Smooth muscle cell (in vitro differentiated cells): ENCODE results near the gene CPA2. TPM values are rescaled to one million over a fixed set of nuclear protein-coding genes. Genes with fewer than 3 reads are reported as not detected.
"Not testable (repeated sequence)": the region's sequence is repeated elsewhere in the genome, so short reads cannot be mapped to it uniquely, and the experiment has no call there.

Experiments
- DNase-seq: peaks from one replicate; lab custom pipeline; 2025; ENCODE audit not compliant: unreplicated experiment; lab: John Stamatoyannopoulos, UW
- H2AFZ ChIP-seq: fragments of 200-600 bp; sonication (generic); 2 replicates; pipeline ENCODE4 v1.6.0; 2016; ENCODE audit warnings: antibody characterized with exemption, low read depth, mild to moderate bottlenecking
- H3F3A ChIP-seq: fragments of 200-600 bp; sonication (generic); 2 replicates; pipeline ENCODE4 v1.6.0; 2017; ENCODE audit warnings: antibody characterized with exemption, low read depth
- H3K27ac ChIP-seq: fragments of 200-600 bp; sonication (generic); 2 replicates; pipeline ENCODE4 v1.5.1; 2016; ENCODE audit warnings: low read depth, mild to moderate bottlenecking
- H3K27me3 ChIP-seq: fragments of 200-600 bp; sonication (generic); 2 replicates; pipeline ENCODE4 v1.6.1; 2016; ENCODE audit warnings: low read depth, mild to moderate bottlenecking
- H3K36me3 ChIP-seq: fragments of 200-600 bp; sonication (generic); 2 replicates; pipeline ENCODE4 v1.5.1; 2016; ENCODE audit warnings: low read depth
- H3K4me1 ChIP-seq: fragments of 200-600 bp; sonication (generic); 2 replicates; pipeline ENCODE4 v1.5.1; 2016; ENCODE audit warnings: low read depth
- H3K4me2 ChIP-seq: fragments of 200-600 bp; sonication (generic); 2 replicates; pipeline ENCODE4 v1.6.0; 2016; ENCODE audit warnings: mild to moderate bottlenecking
- H3K4me3 ChIP-seq: fragments of 200-600 bp; sonication (generic); 2 replicates; pipeline ENCODE4 v1.5.1; 2016; ENCODE audit warnings: mild to moderate bottlenecking
- H3K79me2 ChIP-seq: fragments of 200-600 bp; sonication (generic); 2 replicates; pipeline ENCODE4 v1.6.0; 2016; ENCODE audit warnings: low read depth, mild to moderate bottlenecking
- H3K9ac ChIP-seq: fragments of 200-600 bp; sonication (generic); 2 replicates; pipeline ENCODE4 v1.6.0; 2016; ENCODE audit warnings: low read depth
- H3K9me3 ChIP-seq: fragments of 200-600 bp; sonication (generic); replicated peaks from 2 replicates; pipeline ENCODE4 v1.5.1; 2016; ENCODE audit warnings: low read depth
- H4K20me1 ChIP-seq: fragments of 200-600 bp; sonication (generic); 2 replicates; pipeline ENCODE4 v1.6.0; 2016; ENCODE audit warnings: low read depth
- CTCF ChIP-seq: fragments of 200-600 bp; sonication (generic); IDR thresholded peaks from 2 replicates; pipeline ENCODE4 v1.5.1; 2017; ENCODE audit warnings: borderline replicate concordance, mild to moderate bottlenecking, antibody characterized with exemption; ENCODE audit not compliant: insufficient read depth, poor library complexity, severe bottlenecking
- WGBS: methylation state at CpG from one replicate; pipeline ENCODE4 v1.1.7; 2016; ENCODE audit warnings: low lambda C conversion rate; 5-methylcytosine and 5-hydroxymethylcytosine counted together
- polyA plus RNA-seq: library from polyadenylated mRNA; unstranded; fragments of >200 nt; fragmentation: Nextera tagmentation; extraction: Ambion mirVana; gene quantifications from 2 replicates; pipeline ENCODE4 v1.2.1, GENCODE V29; 2016
- total RNA-seq: library from RNA; depleted of rRNA; stranded (reverse); fragments of >200 nt; gene quantifications from 2 replicates; pipeline ENCODE4 v1.2.3, GENCODE V29; 2014

Gene CPA2
- total and polyA plus RNA-seq, 2 experiments from 2014 or later, result 0.18 TPM; not detected in 1

GRCh38 chr7:130231792-130232191 is 34.9 kb upstream of the CPA2 start:
- H4K20me1 ChIP-seq, result no peaks in the 10 kb centered on the region
- H3K9me3 ChIP-seq, result no peaks in the 10 kb centered on the region
- no peaks in the 10 kb centered on the region for H3K79me2 ChIP-seq
- no peaks in the 10 kb centered on the region for H3K36me3 ChIP-seq
- no peaks in the 10 kb centered on the region for H3K27me3 ChIP-seq
- no peak overlapping the region for H3K4me2 ChIP-seq
- DNase-seq, result no peak
- H3K9ac ChIP-seq, result no peak overlapping the region
- peaks cover 23% of the 10 kb centered on the region for H3K4me1 ChIP-seq
- H3K27ac ChIP-seq, result no peak overlapping the region
- H3K4me3 ChIP-seq, result no peak overlapping the region
- TF ChIP-seq CTCF, result no peak
- 93% methylated on average over 6 of the region's 6 CpGs for WGBS
- no peaks in the 10 kb centered on the region for H3F3A ChIP-seq
- no peak overlapping the region for H2AFZ ChIP-seq

GRCh38 chr7:130232209-130232608 is 34.5 kb upstream of the CPA2 start:
- peaks cover 23% of the 10 kb centered on the region for H3K4me1 ChIP-seq
- no peaks in the 10 kb centered on the region for H3K36me3 ChIP-seq
- H3K27ac ChIP-seq, result no peak overlapping the region
- 100% methylated on average over 2 of the region's 2 CpGs for WGBS
- no peaks in the 10 kb centered on the region for H4K20me1 ChIP-seq
- H3K4me2 ChIP-seq, result no peak overlapping the region
- no peaks in the 10 kb centered on the region for H3F3A ChIP-seq
- H3K4me3 ChIP-seq, result no peak overlapping the region
- H2AFZ ChIP-seq, result no peak overlapping the region
- no peaks in the 10 kb centered on the region for H3K27me3 ChIP-seq
- H3K9ac ChIP-seq, result no peak overlapping the region
- no peaks in the 10 kb centered on the region for H3K9me3 ChIP-seq
- H3K79me2 ChIP-seq, result no peaks in the 10 kb centered on the region
- no peak for TF ChIP-seq CTCF
- DNase-seq, result no peak

DNA sequence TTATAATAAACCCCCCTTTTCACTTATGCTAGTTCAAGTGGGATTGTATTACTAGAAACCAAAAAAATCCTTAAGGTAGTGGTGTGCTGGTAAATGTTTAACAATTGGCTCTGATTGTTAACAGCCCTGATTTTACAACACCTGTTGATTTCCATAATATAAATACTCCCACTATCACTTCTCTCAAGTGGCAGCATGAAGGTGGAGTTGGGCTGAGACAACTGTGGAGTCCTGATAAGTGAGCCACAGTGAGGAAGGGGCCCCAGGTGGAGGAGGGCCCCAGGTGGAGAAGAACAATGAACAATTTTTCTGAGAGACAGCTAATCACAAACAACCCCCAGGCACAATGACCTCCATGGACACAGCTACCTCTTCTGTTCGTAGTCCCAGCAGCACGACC is 32.6 kb upstream of the CPA2 start:
- WGBS, result 90% methylated on average over 2 of the region's 2 CpGs
- no peaks in the 10 kb centered on the region for H3F3A ChIP-seq
- H3K79me2 ChIP-seq, result no peaks in the 10 kb centered on the region
- no peaks in the 10 kb centered on the region for H4K20me1 ChIP-seq
- no peaks in the 10 kb centered on the region for H3K27me3 ChIP-seq
- DNase-seq, result no peak
- no peaks in the 10 kb centered on the region for H3K9me3 ChIP-seq
- H3K4me1 ChIP-seq, result peaks cover 4% of the 10 kb centered on the region
- H2AFZ ChIP-seq, result no peak overlapping the region
- no peak for TF ChIP-seq CTCF
- H3K27ac ChIP-seq, result no peak overlapping the region
- no peak overlapping the region for H3K4me2 ChIP-seq
- no peaks in the 10 kb centered on the region for H3K36me3 ChIP-seq
- H3K9ac ChIP-seq, result no peak overlapping the region
- no peak overlapping the region for H3K4me3 ChIP-seq

GRCh38 chr7:130236361-130236760 is 30.3 kb upstream of the CPA2 start:
- H4K20me1 ChIP-seq, DNase-seq, H3K9me3 ChIP-seq, H2AFZ ChIP-seq, H3K4me2 ChIP-seq, H3K36me3 ChIP-seq, H3K4me1 ChIP-seq, H3K79me2 ChIP-seq, H3K27me3 ChIP-seq, H3K27ac ChIP-seq, H3F3A ChIP-seq, H3K4me3 ChIP-seq, H3K9ac ChIP-seq: not testable (repeated sequence)
- WGBS, result 73% methylated on average over 4 of the region's 4 CpGs
